Frontal cortex (tissue), 4 donors: ENCODE results near the gene IL21R. TPM values are rescaled to one million over a fixed set of nuclear protein-coding genes. Genes with fewer than 3 reads are reported as not detected.
"Not testable (repeated sequence)": the region's sequence is repeated elsewhere in the genome, so short reads cannot be mapped to it uniquely, and the experiment has no call there.

Experiments used
- DNase-seq, 2 donors: peaks; one replicate each; pipeline ENCODE4 v3.0.0; 2012; ENCODE audit warnings: low spot score in 2 of 2
- FAIRE-seq: peaks from 2 replicates; lab custom pipeline; 2012; peaks lifted over from hg19 to GRCh38; lab: Jason Lieb, UNC
- total RNA-seq: library from RNA; depleted of rRNA; stranded (reverse); fragments of >200 nt; gene quantifications from one replicate; pipeline ENCODE4 v1.2.3, GENCODE V29; 2014
- donor health status: control.
- donor health status: control.
- donor health status: control.

IL21R gene
- total RNA-seq, 1 donor from 2014 or later = 0.41 TPM

- no peak for FAIRE-seq
- DNase-seq = no peak
Measured at GRCh38 chr16:27398894-27399853, 2.8 kb upstream of the IL21R start.

GRCh38 chr16:27399969-27400368 is 2.0 kb upstream of the IL21R start:
- DNase-seq (no peak), FAIRE-seq (no peak)

- no peak for FAIRE-seq
Measured at GRCh38 chr16:27400751-27401620, 988 bp upstream of the IL21R start.

GRCh38 chr16:27402569-27402963 is 592 bp downstream of the IL21R start:
- FAIRE-seq (no peak), DNase-seq (no peak)

More at GRCh38 chr16:27400751-27401620, 988 bp upstream of the IL21R start:
- DNase-seq = no peak

- FAIRE-seq (no peak), DNase-seq (no peak)
Measured at GRCh38 chr16:27402964-27403600, 1.1 kb downstream of the IL21R start.

GRCh38 chr16:27403601-27403992 is 1.6 kb downstream of the IL21R start:
- FAIRE-seq = no peak

GRCh38 chr16:27404163-27404823 is 2.3 kb downstream of the IL21R start:
- FAIRE-seq (no peak), DNase-seq (no peak)

More at GRCh38 chr16:27403601-27403992, 1.6 kb downstream of the IL21R start:
- DNase-seq = no peak

- no peak for DNase-seq
Measured at GRCh38 chr16:27405546-27406451, 3.8 kb downstream of the IL21R start.

GRCh38 chr16:27406511-27407128 is 4.6 kb downstream of the IL21R start:
- DNase-seq (no peak), FAIRE-seq (no peak)

More at GRCh38 chr16:27405546-27406451, 3.8 kb downstream of the IL21R start:
- no peak for FAIRE-seq

- DNase-seq (no peak), FAIRE-seq (no peak)
Measured at GRCh38 chr16:27407133-27407532, 5.2 kb downstream of the IL21R start.

- no peak for FAIRE-seq
- DNase-seq = no peak
Measured at GRCh38 chr16:27408012-27408601, 6.1 kb downstream of the IL21R start.

- DNase-seq (no peak), FAIRE-seq (no peak)
Measured at GRCh38 chr16:27408602-27409031, 6.6 kb downstream of the IL21R start.

- not testable (repeated sequence) for FAIRE-seq, DNase-seq
Measured at GRCh38 chr16:27409958-27410357, 8.0 kb downstream of the IL21R start.

- FAIRE-seq (no peak), DNase-seq (no peak)
Measured at GRCh38 chr16:27410761-27411160, 8.8 kb downstream of the IL21R start.

GRCh38 chr16:27413956-27414355 is 12.0 kb downstream of the IL21R start:
- no peak for FAIRE-seq

GRCh38 chr16:27414788-27415431 is 12.9 kb downstream of the IL21R start:
- FAIRE-seq = no peak
- DNase-seq = no peak

More at GRCh38 chr16:27413956-27414355, 12.0 kb downstream of the IL21R start:
- no peak for DNase-seq

GRCh38 chr16:27417047-27417671 is 15.2 kb downstream of the IL21R start:
- DNase-seq (no peak), FAIRE-seq (no peak)
